Measurements from ENCODE around the gene HLA-A.

The HLA-A gene

DNA sequence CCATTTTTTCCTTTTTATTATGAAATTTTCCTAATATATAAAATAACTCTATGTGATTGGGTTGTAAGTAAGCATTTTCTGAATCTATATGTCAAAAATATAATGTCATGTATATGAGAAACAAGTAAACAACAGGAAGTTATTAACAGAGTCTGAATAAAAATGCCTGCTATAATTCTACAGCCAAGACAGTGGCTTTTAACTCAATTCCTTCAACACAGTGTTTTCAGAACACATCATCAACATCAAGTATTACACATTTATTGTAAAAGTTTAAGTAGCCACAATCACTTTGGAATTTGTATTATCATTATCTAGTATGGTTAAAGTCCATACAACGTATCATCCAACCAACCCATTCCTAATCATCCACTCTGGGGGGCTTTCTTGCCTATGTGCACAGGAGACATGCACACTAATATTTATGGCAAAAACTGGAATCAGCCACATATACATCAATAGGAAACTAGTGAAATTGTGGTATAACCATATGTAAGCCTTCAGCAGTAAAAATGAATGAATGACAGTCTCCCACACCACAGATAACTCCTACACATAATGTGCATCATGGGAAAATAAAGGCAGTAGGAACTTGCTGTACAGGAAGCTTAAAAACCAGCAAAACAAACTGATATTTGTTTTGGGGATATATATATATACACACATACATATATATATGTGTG lies 6.9 kb upstream of the HLA-A start:
- no peak for DNase-seq

GRCh38 chr6:29938746-29939508 lies 3.4 kb upstream of the HLA-A start:
- DNase-seq, result no peak

- DNase-seq, result no peak
Observed at GRCh38 chr6:29941016-29941415, 1.3 kb upstream of the HLA-A start.

- DNase-seq, result no peak
Observed at GRCh38 chr6:29941471-29941870, 861 bp upstream of the HLA-A start.

- no peak for DNase-seq
Observed at GRCh38 chr6:29941916-29942274, 437 bp upstream of the HLA-A start.

GRCh38 chr6:29943053-29943966 lies 978 bp downstream of the HLA-A start:
- no peak for DNase-seq

DNA sequence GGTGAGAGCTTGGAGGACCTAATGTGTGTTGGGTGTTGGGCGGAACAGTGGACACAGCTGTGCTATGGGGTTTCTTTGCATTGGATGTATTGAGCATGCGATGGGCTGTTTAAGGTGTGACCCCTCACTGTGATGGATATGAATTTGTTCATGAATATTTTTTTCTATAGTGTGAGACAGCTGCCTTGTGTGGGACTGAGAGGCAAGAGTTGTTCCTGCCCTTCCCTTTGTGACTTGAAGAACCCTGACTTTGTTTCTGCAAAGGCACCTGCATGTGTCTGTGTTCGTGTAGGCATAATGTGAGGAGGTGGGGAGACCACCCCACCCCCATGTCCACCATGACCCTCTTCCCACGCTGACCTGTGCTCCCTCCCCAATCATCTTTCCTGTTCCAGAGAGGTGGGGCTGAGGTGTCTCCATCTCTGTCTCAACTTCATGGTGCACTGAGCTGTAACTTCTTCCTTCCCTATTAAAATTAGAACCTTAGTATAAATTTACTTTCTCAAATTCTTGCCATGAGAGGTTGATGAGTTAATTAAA lies 3.0 kb downstream of the HLA-A start:
- DNase-seq, result no peak

GRCh38 chr6:29946223-29947076 lies 4.1 kb downstream of the HLA-A start:
- no peak for DNase-seq

DNA sequence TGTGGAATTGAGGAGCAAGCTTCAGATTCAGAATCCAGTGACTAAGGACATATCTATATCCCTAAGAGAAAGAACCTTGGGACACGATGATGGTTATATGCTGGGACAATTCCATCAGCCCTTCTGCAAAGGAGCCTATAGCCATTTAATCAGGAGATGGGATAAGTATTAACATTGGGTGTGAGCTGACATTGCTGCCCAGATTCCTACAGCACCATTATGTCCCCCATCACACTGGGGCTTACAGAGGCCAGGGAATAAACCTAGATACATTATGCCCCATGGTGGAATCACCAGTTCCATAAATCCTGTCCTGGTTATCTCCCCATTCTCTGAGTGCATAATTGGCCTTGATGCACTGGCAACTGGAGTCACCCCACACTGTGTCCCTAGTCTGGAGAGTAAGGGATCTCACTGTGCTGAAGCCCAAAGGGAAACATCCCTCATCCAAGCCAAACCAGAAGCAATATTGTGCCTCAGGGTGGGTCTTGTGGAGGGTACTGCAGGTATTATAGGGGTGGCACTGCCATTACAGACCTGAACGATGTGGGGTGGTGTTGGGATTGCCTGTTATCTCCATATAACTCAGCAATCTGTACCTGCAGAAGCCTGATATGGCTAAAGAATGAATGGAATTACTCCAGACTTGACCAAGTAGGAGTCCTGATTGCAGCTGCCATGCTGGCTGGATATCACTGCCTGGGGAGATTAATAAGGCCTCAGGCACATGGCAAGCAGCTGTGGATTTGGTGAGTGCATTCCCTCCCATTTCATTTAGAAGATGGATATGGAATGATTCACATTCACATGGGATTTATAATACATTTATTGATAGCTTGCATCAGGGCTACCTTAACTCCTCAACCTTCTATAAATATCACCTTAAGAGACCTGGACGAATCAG lies 5.0 kb downstream of the HLA-A start:
- no peak for DNase-seq

DNA sequence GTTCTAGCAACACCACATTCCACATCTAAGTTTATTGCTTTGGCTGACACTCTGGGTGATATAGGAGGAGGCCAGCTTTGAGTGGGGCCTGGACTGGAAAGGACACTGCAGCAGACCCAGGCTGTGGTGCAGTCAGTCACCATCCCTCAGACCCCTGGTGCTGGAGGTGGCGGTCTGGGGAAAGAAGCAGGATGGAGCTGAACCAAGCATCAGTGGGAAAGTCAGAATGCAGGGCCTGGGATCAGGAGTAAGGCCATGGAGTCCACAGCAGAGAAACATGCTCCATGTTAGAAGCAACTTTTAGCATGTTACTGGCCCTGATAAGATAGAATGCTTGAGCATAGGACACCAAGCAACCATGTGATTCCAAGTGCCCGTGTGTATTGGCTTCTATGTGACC lies 5.9 kb downstream of the HLA-A start:
- DNase-seq, result no peak

DNA sequence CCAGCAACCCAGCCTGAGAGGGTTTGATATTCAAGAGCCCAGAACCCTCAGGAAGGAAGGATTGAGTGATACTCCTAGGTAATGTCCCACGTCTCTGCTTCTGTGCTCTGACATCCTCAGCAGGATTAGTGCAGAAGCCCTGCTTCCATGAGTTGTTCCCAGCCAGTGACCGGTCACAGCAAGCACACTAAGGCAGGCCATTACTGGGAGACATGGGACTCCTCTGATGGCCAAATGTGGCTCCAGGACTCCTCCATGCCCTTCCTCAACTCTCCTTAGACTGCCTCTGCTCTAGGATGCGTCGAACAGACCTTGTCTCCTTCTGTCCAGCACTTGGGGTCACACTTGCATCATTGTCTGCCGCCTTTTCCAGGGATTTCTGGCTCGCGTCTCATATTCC lies 7.6 kb downstream of the HLA-A start:
- no peak for DNase-seq

DNA sequence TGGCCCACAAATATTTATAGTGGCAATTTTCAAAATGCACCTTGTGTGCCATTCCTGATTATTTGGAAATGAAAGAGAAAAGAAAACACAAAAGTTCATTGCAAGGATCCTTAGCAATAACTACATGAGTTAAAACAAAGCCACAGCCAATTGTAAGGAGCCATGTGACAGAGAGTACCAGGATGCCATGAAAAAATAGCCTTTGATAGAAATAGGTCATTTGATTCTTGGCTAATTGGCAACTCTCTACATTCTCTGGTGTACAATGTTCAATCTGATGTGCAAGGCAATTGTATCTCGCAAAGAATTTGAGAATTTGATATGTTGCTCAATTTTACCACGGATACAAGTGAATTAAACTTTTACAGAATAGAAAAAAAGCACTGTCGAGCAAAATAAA lies 9.6 kb downstream of the HLA-A start:
- no peak for DNase-seq

DNA sequence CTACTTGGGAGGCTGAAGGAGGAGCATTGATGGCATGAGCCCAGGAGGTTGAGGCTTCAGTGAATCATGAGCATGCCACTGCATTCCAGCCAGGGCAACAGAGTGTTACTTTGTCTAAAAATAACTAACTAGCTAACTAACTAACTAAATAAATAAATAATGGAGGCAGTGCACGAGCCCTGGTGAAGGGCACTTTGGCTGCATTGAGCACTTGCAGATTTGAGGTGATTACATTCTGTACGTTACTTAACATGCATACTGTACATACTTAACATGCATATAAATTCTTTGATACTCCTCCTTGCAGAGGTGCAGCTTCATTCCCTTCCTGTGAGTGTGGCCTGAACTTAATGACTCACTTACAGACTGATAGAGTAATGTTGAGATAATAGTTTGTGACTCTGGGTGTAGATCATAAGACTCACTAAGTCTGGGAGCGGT lies 10.7 kb downstream of the HLA-A start:
- DNase-seq, result no peak

DNA sequence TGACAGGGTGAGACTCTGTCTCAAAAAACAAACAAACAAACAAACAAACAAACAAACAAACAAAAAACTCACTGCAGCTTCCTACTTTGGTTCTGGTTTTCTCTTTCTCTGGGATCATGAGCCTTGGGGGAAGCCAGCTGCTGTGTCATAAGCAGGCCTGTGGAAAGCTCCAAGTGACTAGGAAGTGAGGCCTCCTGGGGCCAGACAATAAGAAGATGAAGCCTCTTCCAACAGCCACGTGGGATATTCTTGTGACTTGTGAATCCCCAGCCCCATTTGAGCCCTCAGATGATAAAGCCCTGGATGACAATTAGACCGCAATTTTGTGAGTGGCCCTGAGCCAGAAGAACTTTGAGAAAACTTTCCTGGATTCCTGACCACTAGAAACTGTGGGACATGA lies 11.4 kb downstream of the HLA-A start:
- DNase-seq, result no peak

DNA sequence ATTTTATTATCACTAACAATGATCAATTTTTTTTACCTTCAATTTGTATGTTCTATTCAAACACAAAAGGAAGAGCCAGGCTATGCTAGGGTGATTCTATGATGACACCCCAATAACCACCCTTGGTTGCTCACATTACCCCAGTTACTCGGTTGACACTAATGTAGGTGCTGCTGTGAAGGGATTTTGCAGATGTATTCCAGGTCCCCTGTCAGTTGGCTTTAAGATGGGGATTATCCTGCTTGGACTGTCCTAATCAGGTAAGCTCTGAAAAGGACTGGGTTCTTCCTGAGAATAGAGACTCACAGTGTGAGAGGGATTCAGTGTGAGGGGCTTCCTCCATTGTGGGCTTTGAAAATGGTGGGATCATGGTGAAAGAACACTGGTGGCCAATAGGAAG lies 11.9 kb downstream of the HLA-A start:
- no peak for DNase-seq

- DNase-seq, result no peak
Observed at GRCh38 chr6:29955783-29956182, 13.5 kb downstream of the HLA-A start.

DNA sequence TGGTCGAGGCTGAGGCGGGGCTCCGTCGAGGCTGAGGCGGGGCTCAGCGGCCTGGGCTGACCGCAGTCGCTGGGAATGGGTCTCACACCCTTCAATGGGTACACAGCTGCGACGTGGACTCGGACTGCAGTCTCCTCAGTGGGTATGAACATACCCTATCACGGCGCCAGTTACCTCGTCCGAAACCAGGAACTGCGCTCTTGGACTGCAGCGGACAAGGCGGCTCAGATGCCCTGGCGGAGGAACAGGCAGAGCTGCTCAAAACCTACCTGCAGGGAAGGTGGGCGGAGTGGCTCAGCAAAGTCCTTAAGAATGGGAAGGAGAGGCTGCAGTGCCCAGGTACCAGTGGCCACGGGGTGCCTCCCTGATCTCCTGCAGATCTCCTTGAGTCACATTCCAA lies 14.2 kb downstream of the HLA-A start:
- no peak for DNase-seq

DNA sequence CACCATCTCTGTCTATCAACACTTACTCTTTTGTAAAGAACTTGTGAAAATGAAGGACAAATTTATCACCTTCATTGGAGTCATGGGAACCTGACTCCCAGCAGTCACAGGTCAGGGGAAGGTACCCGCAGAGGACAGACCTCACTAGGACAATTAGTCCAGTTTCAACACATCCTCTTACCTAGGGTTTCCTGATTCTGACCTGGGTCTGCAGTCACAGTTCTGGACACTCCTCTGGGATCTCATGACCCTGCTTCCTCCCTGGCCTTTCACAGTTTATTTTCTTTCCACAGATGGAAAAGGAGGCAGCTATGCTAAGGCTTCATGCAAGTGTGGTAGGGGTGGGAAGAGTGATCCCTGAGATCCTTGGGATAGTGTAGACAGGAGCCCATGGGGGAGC lies 15.7 kb downstream of the HLA-A start:
- no peak for DNase-seq

DNA sequence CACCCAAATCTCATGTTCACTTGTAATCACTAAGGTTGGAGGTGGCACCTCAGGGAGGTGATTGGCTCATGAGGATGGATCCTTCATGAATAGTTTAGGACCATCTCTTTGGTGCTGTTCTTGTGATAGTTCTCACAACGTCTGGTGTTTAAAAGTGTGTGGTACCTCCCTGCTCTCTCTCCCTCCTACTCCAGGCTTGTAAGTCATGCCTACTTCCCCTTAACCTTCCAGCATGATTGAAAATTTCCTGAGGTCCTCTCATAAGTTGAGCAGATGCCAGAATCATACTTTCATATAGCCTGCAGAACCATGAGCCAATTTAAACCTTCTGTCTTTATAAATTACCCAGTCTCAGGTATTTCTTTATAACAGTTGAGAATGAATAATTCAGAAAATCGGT lies 16.6 kb downstream of the HLA-A start:
- no peak for DNase-seq

- DNase-seq, result no peak
Observed at GRCh38 chr6:29959467-29959866, 17.1 kb downstream of the HLA-A start.

DNA sequence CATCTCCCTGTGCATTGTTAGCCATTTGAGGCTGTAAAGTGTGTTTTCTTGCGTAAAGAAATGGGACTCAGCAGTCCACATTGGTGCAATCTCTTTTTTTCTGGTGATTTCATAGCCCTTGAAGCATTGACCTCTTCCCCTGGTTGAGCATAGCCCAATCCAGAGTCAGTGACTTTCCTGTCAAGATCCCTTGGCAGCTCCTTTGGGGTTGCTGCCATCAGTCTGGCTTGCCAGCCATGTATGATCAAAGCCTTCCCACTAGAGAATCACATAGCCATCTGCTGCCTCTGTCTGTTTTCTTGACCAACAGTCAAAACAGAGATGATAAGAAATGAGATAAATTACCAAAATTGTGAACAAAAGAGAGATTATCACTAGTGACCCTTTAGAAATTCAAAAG lies 19.6 kb downstream of the HLA-A start:
- DNase-seq, result no peak

Data from NCI-H1105 treated with DMSO at 0.1 percent for 48 hours (cell line).